NB4 (cell line): Measurements from ENCODE around the gene MARCHF5.
"Not testable (repeated sequence)": the region's sequence is repeated elsewhere in the genome, so short reads cannot be mapped to it uniquely, and the experiment has no call there.

Source experiments
- DNase-seq: peaks from one replicate; pipeline ENCODE4 v3.0.0; 2010; ENCODE audit warnings: low read depth
- H3K4me3 ChIP-seq: one replicate; pipeline ENCODE4 v1.5.1; 2011; ENCODE audit warnings: mild to moderate bottlenecking, low read depth, low read length, moderate library complexity
- CTCF ChIP-seq: IDR thresholded peaks from one replicate; pipeline ENCODE4 v1.5.1; 2012; ENCODE audit warnings: low read depth, low read length
- MAX ChIP-seq: IDR thresholded peaks from 2 replicates; pipeline ENCODE4 v1.6.1; 2011; ENCODE audit warnings: low read depth, low read length
- MYC ChIP-seq: IDR thresholded peaks from 2 replicates; pipeline ENCODE4 v1.6.1; 2011; ENCODE audit warnings: low read depth, low read length
- POLR2A ChIP-seq: IDR thresholded peaks from 2 replicates; pipeline ENCODE4 v1.6.1; 2011; ENCODE audit warnings: mild to moderate bottlenecking; ENCODE audit not compliant: insufficient read length; ENCODE audit errors: extremely low read depth

The MARCHF5 gene

GRCh38 chr10:92313750-92314149 is 22.8 kb downstream of the MARCHF5 start:
- DNase-seq = no peak
- no peak for TF ChIP-seq POLR2A
- no peak for TF ChIP-seq MAX
- TF ChIP-seq CTCF = no peak
- TF ChIP-seq MYC = no peak
- no peak overlapping the region for H3K4me3 ChIP-seq

GRCh38 chr10:92316610-92317009 is 25.6 kb downstream of the MARCHF5 start:
- no peak for DNase-seq
- TF ChIP-seq CTCF (no peak), MYC (no peak), MAX (no peak), POLR2A (no peak)

GRCh38 chr10:92323079-92323478 is 32.1 kb downstream of the MARCHF5 start:
- no peak for DNase-seq
- TF ChIP-seq CTCF = no peak
- no peak for TF ChIP-seq MYC
- TF ChIP-seq POLR2A = no peak
- no peak for TF ChIP-seq MAX
- no peak overlapping the region for H3K4me3 ChIP-seq

More at GRCh38 chr10:92316610-92317009, 25.6 kb downstream of the MARCHF5 start:
- H3K4me3 ChIP-seq = no peak overlapping the region

- H3K4me3 ChIP-seq = no peak overlapping the region
- no peak for TF ChIP-seq POLR2A
- no peak for TF ChIP-seq MYC
- no peak for TF ChIP-seq MAX
- no peak for TF ChIP-seq CTCF
- DNase-seq = no peak
Measured at GRCh38 chr10:92327445-92328433, 36.8 kb downstream of the MARCHF5 start.

- no peak overlapping the region for H3K4me3 ChIP-seq
- no peak for DNase-seq
- TF ChIP-seq CTCF (no peak), POLR2A (no peak), MAX (no peak), MYC (no peak)
Measured at GRCh38 chr10:92328993-92329392, 38.0 kb downstream of the MARCHF5 start.

GRCh38 chr10:92329927-92330326 is 39.0 kb downstream of the MARCHF5 start:
- not testable (repeated sequence) for DNase-seq, H3K4me3 ChIP-seq
